ENCODE results near the gene TUBA3E.
"Not testable (repeated sequence)": the region's sequence is repeated elsewhere in the genome, so short reads cannot be mapped to it uniquely, and the experiment has no call there.

Gene TUBA3E

GRCh38 chr2:130193824-130194223, 4.4 kb downstream of the TUBA3E start:
- H3K27ac ChIP-seq; DNase-seq (ENCODE audit: low read depth, low spot score): not testable (repeated sequence)

GRCh38 chr2:130192451-130192850, 5.8 kb downstream of the TUBA3E start:
- DNase-seq (ENCODE audit: low read depth, low spot score); H3K27ac ChIP-seq: not testable (repeated sequence)

DNA sequence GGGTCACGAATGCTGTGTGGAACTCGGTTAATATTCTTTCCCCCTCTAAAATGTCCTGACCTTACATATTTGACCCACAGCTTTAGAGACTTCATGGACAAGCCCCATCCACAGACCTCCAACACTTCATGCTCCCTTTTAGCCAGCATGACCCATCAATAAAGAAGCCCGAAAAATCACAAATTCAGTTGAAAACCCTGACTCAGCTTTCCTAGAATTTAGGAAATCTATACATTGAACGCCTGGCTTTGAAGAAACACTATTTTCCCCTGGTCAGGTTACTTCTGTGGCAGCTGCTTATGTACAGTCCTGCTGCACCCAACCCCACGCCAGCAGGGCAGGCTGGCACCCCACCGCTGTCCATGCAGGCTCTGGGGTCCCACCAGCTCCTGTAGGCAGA, 6.9 kb downstream of the TUBA3E start:
- DNase-seq (ENCODE audit: low read depth, low spot score) = not testable (repeated sequence)

DNA sequence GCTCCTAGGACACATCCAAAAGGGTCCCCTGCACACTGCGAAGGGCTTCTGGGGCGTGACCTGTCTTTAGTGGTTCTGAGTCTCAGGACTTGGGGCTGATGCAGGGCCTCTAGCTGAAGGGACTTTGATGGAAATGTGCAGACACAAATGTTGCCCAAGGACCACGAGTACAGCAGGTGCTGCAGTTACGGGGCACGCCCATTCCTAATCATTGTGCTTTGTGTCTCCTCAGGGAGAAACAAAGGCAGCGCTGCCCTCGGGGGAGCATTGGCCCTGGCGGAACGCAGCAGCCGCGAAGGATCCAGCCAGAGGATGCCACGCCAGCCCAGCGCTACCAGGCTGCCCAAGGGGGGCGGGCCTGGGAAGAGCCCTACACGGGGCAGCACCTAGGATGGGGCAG, 8.0 kb downstream of the TUBA3E start:
- DNase-seq (ENCODE audit: low read depth, low spot score) = no peak
- H3K27ac ChIP-seq = no peak overlapping the region

More for the DNA sequence above, 6.9 kb downstream of the TUBA3E start:
- not testable (repeated sequence) for H3K27ac ChIP-seq

DNA sequence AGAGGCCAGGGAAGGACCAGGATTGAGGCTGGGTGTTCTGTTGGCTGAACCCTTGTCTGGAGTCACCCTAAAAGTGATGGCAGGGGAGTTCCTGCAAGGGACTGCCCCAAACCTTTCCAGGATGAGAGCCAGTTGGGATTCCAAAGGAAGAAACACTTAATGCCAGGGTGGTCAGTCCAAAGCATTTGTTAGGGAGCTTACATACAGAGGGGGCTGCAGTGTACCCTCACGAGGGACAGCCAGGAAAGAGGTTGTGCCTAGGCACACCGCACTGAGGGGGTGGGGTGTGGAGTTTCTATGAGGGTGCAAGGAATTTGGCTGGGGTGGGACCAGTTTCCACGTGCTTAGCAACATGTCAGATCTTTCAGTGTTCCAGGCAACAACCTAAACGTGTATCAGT, 9.3 kb downstream of the TUBA3E start:
- not testable (repeated sequence) for H3K27ac ChIP-seq

DNA sequence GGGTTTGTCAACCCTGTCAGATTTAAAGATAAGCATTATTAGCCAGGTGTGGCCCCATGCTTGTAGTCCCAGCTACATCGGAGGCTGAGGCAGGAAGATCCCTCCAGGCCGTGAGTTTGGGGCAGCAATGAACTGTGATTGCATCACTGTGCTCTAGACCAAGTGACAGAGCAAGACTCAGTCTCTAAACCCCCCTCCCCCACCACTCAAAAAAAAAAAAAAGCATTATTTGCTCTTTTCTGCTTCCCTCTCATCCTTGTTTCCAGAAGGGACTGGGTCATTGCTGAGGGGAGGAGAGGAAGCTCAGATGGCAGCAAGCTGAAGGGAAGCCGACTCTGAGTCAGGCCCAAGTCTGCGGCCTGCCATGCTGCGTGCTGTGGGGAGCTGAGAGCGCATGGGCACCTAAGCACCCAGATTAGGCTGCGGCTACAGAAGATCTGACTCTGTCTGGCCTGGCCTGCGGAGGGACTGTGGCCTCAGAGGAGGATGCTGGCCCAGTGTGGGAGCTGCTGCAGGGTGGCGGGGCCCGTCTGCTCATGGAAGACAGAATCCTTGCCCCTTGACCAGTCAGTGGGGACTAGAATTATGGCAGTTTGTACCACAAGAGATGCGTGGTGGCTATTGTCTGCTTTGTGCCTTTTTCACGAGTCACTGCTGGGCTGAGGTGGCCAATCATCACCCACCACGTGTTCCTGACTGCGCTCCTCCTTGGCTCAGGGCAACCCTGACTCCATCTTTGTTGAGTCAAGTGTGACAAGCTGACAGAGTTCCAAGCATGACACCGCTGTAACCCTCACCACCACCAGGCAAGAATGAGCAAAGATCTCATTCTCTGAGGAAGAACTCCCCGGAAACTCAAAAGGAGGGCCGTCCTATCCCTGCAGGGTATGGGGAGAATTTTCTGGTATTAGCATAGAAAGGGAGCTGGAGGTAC, 10.1 kb downstream of the TUBA3E start:
- DNase-seq (ENCODE audit: low read depth, low spot score); H3K27ac ChIP-seq: not testable (repeated sequence)

More for the DNA sequence above, 9.3 kb downstream of the TUBA3E start:
- DNase-seq (ENCODE audit: low read depth, low spot score) = not testable (repeated sequence)

GRCh38 chr2:130187268-130187667, 11.0 kb downstream of the TUBA3E start:
- no peak overlapping the region for H3K27ac ChIP-seq
- DNase-seq (ENCODE audit: low read depth, low spot score) = no peak

DNA sequence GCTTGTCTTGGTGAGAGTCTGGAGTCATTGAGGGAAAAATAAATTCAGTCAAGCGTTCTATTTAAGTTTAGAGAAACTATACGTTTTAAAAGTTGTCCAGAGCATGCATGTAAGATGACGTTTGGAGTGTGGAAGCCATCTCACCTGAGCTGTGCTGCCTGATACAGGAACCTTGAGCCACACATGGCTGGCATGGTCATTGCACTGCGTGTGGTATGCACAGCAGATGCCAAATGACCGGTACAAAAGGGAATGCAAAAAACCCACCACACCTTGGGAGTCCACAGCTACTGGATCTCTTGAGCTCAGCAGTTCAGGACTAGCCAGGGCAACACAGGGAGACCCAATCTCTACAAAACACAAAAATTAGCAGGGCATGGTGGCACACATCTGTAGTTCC, 11.8 kb downstream of the TUBA3E start:
- no peak overlapping the region for H3K27ac ChIP-seq
- DNase-seq (ENCODE audit: low read depth, low spot score) = no peak

- H3K27ac ChIP-seq = no peak overlapping the region
- no peak for DNase-seq (ENCODE audit: low read depth, low spot score)
Measured at GRCh38 chr2:130185896-130186295, 12.3 kb downstream of the TUBA3E start.

GRCh38 chr2:130185436-130185835, 12.8 kb downstream of the TUBA3E start:
- no peak overlapping the region for H3K27ac ChIP-seq
- no peak for DNase-seq (ENCODE audit: low read depth, low spot score)

GRCh38 chr2:130183512-130184373, 14.5 kb downstream of the TUBA3E start:
- H3K27ac ChIP-seq = no peak overlapping the region
- DNase-seq (ENCODE audit: low read depth, low spot score) = no peak

DNA sequence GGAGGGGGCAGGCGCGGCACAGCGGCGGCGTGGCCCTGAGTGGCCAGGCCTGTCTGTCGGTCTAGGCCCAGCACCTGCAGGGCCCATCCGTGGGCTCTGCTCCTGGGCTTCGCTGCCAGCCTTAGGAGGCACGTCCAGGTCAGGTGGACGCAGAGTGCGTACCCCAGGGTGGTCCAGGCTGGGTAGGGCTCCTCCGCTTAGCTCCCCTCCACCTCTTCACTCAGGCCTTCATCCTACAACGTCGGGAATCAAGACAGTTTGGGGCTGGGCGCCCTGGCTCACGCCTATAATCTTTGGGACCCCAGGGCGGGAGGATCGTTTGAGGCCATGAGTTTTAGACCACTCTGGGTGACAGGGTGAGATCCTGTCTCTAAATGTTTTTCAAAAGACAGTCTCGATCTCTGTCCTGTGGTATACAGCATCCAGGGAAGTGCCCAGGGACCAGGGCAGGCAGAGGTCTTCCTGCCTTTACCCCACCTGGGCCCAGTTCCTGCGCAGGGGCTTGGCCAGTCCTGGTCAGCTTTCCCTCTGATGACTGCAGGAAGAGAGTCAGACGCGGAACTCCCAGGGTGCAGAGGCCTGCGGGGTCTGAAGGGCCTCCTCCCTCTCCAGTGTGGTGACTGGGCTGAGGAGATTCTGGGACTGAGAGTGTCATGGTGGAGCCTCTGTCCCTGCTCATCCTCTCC, 15.3 kb downstream of the TUBA3E start:
- DNase-seq (ENCODE audit: low read depth, low spot score) = not testable (repeated sequence)
- H3K27ac ChIP-seq = peak overlapping the region; percentile 58

DNA sequence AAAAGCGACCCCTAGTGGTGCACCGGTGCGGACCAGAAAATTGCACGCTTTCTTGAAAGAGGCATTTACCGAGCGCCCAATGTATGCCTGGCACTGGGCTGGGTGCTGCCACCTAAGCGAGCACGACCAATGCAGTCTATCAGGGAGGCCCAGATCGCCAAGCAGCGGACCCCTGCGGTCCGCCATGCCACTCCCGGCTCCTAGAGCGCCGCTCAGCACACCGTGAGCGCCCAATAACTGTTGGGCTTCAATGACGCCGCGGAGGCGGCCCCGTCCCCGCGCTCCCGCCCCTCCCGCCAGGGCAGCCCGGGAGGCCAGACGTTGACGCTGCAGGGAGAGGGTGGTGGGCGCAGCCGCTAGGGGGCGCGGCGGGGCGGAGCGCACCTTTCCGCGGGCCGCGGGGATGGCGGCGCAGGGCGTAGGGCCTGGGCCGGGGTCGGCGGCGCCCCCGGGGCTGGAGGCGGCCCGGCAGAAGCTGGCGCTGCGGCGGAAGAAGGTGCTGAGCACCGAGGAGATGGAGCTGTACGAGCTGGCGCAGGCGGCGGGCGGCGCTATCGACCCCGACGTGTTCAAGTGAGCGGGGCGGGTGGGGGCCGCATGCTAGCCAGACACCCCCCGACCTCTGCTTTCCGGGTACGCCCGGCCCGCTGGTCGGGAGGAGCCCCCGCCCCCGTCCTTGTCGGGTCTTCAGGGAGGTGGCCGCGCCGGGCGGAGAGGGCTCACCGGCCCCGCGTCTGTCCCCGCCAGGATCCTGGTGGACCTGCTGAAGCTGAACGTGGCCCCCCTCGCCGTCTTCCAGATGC, 16.2 kb downstream of the TUBA3E start, which contains the start of gene MZT2B:
MZT2B (plus strand) TSS at position 383 of the 803 bp plus-strand sequence; CDS start at position 404, 21 bp downstream.
- peak within 1 kb of the TSS; percentile 58 for H3K27ac ChIP-seq
- peak; percentile 1 for DNase-seq (ENCODE audit: low read depth, low spot score)

DNA sequence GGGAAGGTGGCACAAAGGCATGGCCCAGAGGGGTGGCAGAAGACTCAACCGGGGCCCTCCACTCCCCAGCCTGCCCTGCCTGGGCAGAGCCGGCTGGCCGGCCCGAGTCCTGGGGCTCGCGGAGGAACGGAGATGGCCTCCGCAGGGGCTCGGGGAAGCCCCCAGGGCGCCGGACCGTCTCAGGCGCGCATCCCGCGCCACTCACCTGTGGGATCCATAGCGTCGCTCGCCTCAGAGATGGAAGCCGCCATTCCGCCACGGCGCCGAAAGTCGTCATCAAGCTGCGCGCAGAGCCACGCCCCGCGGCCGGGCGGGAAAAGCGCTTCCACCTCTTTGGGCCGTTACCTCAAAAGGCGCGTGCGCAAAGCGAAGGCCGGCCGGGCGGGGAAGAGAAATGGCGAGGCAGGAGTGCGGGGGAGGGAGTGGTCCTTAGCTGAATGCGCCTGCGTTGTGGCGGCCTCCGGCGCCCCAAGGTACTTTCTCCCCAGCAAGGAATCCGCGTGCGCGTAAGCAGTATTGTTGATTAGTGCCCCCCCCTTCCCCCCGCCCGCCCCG, 16.8 kb downstream of the TUBA3E start, which contains the start of gene SMPD4:
SMPD4 (minus strand) TSS at position 278 of the 555 bp plus-strand sequence. CDS start 5,010 bp downstream, outside the sequence.
- peak within 1 kb of the TSS; percentile 58 for H3K27ac ChIP-seq
- DNase-seq (ENCODE audit: low read depth, low spot score) = peak; percentile 73

- not testable (repeated sequence) for DNase-seq (ENCODE audit: low read depth, low spot score)
- H3K27ac ChIP-seq = peak overlapping the region; percentile 58
Measured at GRCh38 chr2:130180404-130181324, 17.6 kb downstream of the TUBA3E start.

DNA sequence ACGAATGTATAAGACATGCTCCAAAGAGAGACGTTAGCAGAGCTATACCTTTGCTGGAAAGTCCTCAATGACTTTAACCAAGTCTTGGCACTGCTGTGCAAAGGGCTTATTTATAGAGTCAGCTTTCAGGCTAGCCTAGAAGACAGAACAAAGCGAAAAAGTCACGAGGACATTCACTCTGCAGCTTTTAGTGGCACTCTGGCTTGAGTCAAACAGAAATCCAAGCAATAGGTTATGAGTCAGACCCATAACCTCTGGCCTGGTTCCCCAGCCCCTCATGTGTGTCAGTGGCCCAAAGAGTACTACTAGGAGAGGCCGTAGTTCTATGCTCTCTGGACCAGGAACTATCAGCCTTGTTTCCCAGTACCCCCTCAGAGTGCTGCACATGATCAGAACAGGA, 23.4 kb downstream of the TUBA3E start:
- DNase-seq (ENCODE audit: low read depth, low spot score); H3K27ac ChIP-seq: not testable (repeated sequence)

DNA sequence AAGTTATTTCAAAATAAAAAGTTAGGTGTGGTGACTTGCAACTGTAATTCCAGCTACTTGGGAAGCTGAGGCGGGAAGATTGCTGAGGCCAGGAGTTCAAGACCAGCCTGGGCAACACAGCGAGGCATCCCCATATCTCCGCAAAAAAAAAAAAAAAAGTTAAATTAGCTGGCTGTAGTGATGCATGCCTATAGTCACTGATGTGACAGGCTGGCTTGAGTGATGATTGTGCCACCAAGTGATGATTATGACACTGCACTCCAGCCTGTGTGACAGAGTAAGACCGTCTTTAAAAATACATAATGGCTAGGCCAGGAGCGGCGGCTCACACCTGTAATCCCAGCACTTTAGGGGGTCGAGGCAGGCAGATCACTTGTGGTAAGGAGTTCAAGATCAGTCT, 28.3 kb downstream of the TUBA3E start:
- DNase-seq (ENCODE audit: low read depth, low spot score) = no peak
- no peak overlapping the region for H3K27ac ChIP-seq

- not testable (repeated sequence) for H3K27ac ChIP-seq; DNase-seq (ENCODE audit: low read depth, low spot score)
Measured at GRCh38 chr2:130169163-130169562, 29.1 kb downstream of the TUBA3E start.
